GM12878 (cell line): ENCODE data around the gene CCDC88C. TPM values are rescaled to one million over a fixed set of nuclear protein-coding genes. Genes with fewer than 3 reads are reported as not detected.

Experiments
- ATAC-seq: fragments of 200-7000 bp; cut with Tn5 transposase; 3 replicates; pipeline ENCODE4 v1.9.1; 2020; ENCODE audit warnings: mild to moderate bottlenecking, moderate library complexity
- BruUV-seq: library from RNA; stranded (reverse); fragments of 400-500 nt; replicated peaks from 2 replicates; lab custom pipeline; 2021; lab: Mats Ljungman, UMichigan
- CTCF ChIA-PET: fragments of 300-600 bp; sonication (Branson Sonifier 250); formaldehyde crosslinking; extraction: SDS; loops from one replicate; lab custom pipeline; 2021; ENCODE audit warnings: inconsistent platforms; lab: Yijun Ruan, JAX
- POLR2A ChIA-PET: fragments of 350-600 bp; formaldehyde crosslinking; extraction: SDS; loops from one replicate; lab custom pipeline; 2021; ENCODE audit warnings: inconsistent platforms; lab: Charles Lee
- RAD21 ChIA-PET: fragments of 300-600 bp; sonication (Branson Sonifier 250); formaldehyde crosslinking; loops from one replicate; lab custom pipeline; 2023; ENCODE audit warnings: antibody characterized with exemption; ENCODE audit not compliant: unreplicated experiment; lab: Charles Lee
- SMC1A ChIA-PET: fragments of 300-600 bp; sonication (Branson Sonifier 250); formaldehyde crosslinking; loops from one replicate; lab custom pipeline; 2023; ENCODE audit not compliant: unreplicated experiment, uncharacterized antibody; lab: Charles Lee
- DNase-seq: peaks from one replicate; pipeline ENCODE4 v3.0.0-alpha.2; 2011; ENCODE audit warnings: low read depth, low spot score
- FAIRE-seq: peaks from 3 replicates; lab custom pipeline; 2011; peaks lifted over from hg19 to GRCh38; lab: Jason Lieb, UNC
- H2AFZ ChIP-seq: 2 replicates; pipeline ENCODE4 v1.6.0; 2011; ENCODE audit warnings: low read depth, low read length, control low read depth; ENCODE audit not compliant: control insufficient read depth
- H3K27ac ChIP-seq: 2 replicates; pipeline ENCODE4 v1.5.1; 2011; ENCODE audit warnings: control low read depth; ENCODE audit not compliant: control insufficient read depth, insufficient read depth
- H3K27me3 ChIP-seq, 2 experiments: replicated peaks in 1 of 2; 2 replicates each; pipeline versions ENCODE4 v1.6.0 to v1.6.1; 2011; ENCODE audit warnings: low read length in 1 of 2; ENCODE audit not compliant: control insufficient read depth in 2 of 2, insufficient read depth in 2 of 2
- H3K36me3 ChIP-seq, 2 experiments: 2 replicates each; pipeline ENCODE4 v1.5.1; 2011; ENCODE audit warnings: low read length in 1 of 2; ENCODE audit not compliant: control insufficient read depth in 2 of 2, insufficient read depth in 2 of 2
- H3K4me1 ChIP-seq: 2 replicates; pipeline ENCODE4 v1.6.1; 2011; ENCODE audit warnings: mild to moderate bottlenecking, low read length, moderate library complexity, mixed read lengths; ENCODE audit not compliant: control insufficient read depth, insufficient read depth
- H3K4me2 ChIP-seq: 2 replicates; pipeline ENCODE4 v1.6.0; 2011; ENCODE audit warnings: control low read depth; ENCODE audit not compliant: control insufficient read depth, insufficient read depth
- H3K4me3 ChIP-seq: fragments of 200-600 bp; sonication (generic); 2 replicates; pipeline ENCODE4 v1.5.1; 2016
- H3K79me2 ChIP-seq: 2 replicates; pipeline ENCODE4 v1.6.0; 2011; ENCODE audit warnings: low read length; ENCODE audit not compliant: control insufficient read depth, insufficient read depth
- H3K9ac ChIP-seq: 2 replicates; pipeline ENCODE4 v1.8.0; 2011; ENCODE audit warnings: low read length, control low read depth, mixed read lengths; ENCODE audit not compliant: control insufficient read depth, insufficient read depth
- H3K9me3 ChIP-seq: replicated peaks from 3 replicates; pipeline ENCODE4 v1.5.1; 2011; ENCODE audit warnings: mild to moderate bottlenecking, low read length; ENCODE audit not compliant: control insufficient read depth, insufficient read depth
- H4K20me1 ChIP-seq: 2 replicates; pipeline ENCODE4 v1.6.0; 2011; ENCODE audit not compliant: control insufficient read depth, insufficient read depth
- CHD4 ChIP-seq: fragments of 200-600 bp; sonication (generic); IDR thresholded peaks from 2 replicates; pipeline ENCODE4 v1.6.1; 2016; ENCODE audit warnings: mild to moderate bottlenecking
- KDM1A ChIP-seq: fragments of 200-600 bp; sonication (generic); IDR thresholded peaks from 2 replicates; pipeline ENCODE4 v1.6.1; 2016; ENCODE audit warnings: borderline replicate concordance
- TCF3 ChIP-seq: IDR thresholded peaks from 2 replicates; pipeline ENCODE4 v1.6.1; 2012; ENCODE audit warnings: low read depth, mild to moderate bottlenecking, low read length, borderline replicate concordance; ENCODE audit not compliant: insufficient read depth
- WGBS: methylation state at CpG from one replicate; pipeline ENCODE4 v1.1.6; 2016; ENCODE audit warnings: low lambda C conversion rate; ENCODE audit not compliant: insufficient replicate concordance, insufficient coverage; ENCODE audit errors: missing lambda C conversion rate; 5-methylcytosine and 5-hydroxymethylcytosine counted together
- in situ Hi-C: fragments of 300-500 bp; cut with MboI; formaldehyde crosslinking; loops from 9 replicates; pipeline ENCODE4 v1.14.3; 2018; ENCODE audit warnings: mixed read lengths
- intact Hi-C: fragments of 100-400 bp; cut with micrococcal nuclease; formaldehyde crosslinking; loops from one replicate; pipeline ENCODE4 v1.14.2; 2022; ENCODE audit not compliant: unreplicated experiment
- polyA plus RNA-seq, 11 experiments: library from polyadenylated mRNA; depleted of rRNA in 4 of 11; unstranded in 6 of 11; stranded (reverse) in 5 of 11; fragments of >200 nt; fragmentation: Nextera tagmentation in 4 of 11; fragmentation: Illumina TruSeq in 1 of 11; extraction: Ambion mirVana in 4 of 11; extraction: Trizol in 1 of 11; gene quantifications; 1 replicate in 1 of 11; 2 replicates in 10 of 11; pipeline versions ENCODE4 v1.2.1 to v1.2.3, GENCODE V29; 2011 to 2016; ENCODE audit warnings: inconsistent platforms in 2 of 11, missing spikeins in 2 of 11, low read depth in 1 of 11
- total RNA-seq, 4 experiments: library from RNA; depleted of rRNA in 3 of 4; stranded (reverse); fragments of >200 nt in 3 of 4; fragmentation: Illumina TruSeq in 1 of 4; extraction: Trizol in 1 of 4; gene quantifications; 2 replicates each; pipeline versions ENCODE4 v1.2.1 to v1.2.3, GENCODE V29; 2013 to 2021
- TF ChIP-seq, protein P1 (sequence below): fragments of 450-650 bp; IDR thresholded peaks from 2 replicates; pipeline ENCODE4 v1.6.1; 2017; ENCODE audit warnings: mild to moderate bottlenecking, moderate library complexity

CCDC88C gene
- total and polyA plus RNA-seq, 10 of the 15 experiments (the other 5 are each of a cell fraction or from before 2014, with no cell fraction given), result 4.0 to 79.6 (median 36.6) TPM

GRCh38 chr14:91350813-91351511 is 66.7 kb downstream of the CCDC88C start (continued):
- no peak for TF ChIP-seq CHD4
- no peak for TF ChIP-seq KDM1A

DNA sequence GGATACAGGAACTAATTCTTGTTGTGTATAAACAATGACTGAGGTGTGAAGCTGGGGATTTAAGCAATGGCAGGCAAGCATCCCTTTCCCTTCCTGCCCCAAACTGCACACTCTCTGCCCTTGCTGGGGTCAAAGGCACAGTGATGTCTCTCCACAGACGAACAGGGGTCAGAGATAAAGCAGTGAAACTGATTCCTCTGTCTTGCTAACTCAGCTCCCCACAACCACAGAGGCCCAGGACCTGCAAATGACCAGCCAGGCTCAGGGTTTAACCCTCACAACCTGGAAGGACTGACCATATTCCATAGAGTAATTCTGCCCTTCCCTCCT is 67.2 kb downstream of the CCDC88C start:
- Histone ChIP-seq H2AFZ (no peak overlapping the region), H3K4me3 (peak overlapping the region; percentile 38), H3K9me3 (no peaks in the 10 kb centered on the region; the same call in 2 of the 3 replicates), H3K9ac (peak overlapping the region; percentile 81), H3K27ac (peak overlapping the region; percentile 98), H4K20me1 (no peaks in the 10 kb centered on the region; the same call in 1 of the 2 replicates), H3K4me1 (peaks cover 78% of the 10 kb centered on the region), H3K36me3 (peaks cover 19 to 22% of the 10 kb centered on the region in 2 experiments)
- ChIA-PET RAD21 (interaction anchor here (0.9 to 9.6 kb wide), 11 partner anchors 12 to 107 kb away, joined by 3 to 236 read pairs (median 22); partner anchors contain the start of gene CCDC88C), SMC1A (interaction anchor here (0.6 to 13.7 kb wide), 16 partner anchors 13 to 112 kb away, joined by 3 to 349 read pairs (median 7); partner anchors contain the start of gene CCDC88C), POLR2A (interaction anchor here (0.9 to 9.6 kb wide), 13 partner anchors 10 to 64 kb away, joined by 3 to 140 read pairs (median 5); partner anchors contain the start of gene CCDC88C), CTCF (interaction anchor here (1.1 to 6.1 kb wide), 8 partner anchors 13 to 65 kb away, joined by 3 to 69 read pairs (median 8); partner anchors contain the start of gene CCDC88C)
- peak; percentile 22 for ATAC-seq
- intact Hi-C loops, result no loop called here
- TSS peak; percentile 35 for BruUV-seq
- no peak for FAIRE-seq
- no peak for DNase-seq
- TF ChIP-seq, protein P1, sequence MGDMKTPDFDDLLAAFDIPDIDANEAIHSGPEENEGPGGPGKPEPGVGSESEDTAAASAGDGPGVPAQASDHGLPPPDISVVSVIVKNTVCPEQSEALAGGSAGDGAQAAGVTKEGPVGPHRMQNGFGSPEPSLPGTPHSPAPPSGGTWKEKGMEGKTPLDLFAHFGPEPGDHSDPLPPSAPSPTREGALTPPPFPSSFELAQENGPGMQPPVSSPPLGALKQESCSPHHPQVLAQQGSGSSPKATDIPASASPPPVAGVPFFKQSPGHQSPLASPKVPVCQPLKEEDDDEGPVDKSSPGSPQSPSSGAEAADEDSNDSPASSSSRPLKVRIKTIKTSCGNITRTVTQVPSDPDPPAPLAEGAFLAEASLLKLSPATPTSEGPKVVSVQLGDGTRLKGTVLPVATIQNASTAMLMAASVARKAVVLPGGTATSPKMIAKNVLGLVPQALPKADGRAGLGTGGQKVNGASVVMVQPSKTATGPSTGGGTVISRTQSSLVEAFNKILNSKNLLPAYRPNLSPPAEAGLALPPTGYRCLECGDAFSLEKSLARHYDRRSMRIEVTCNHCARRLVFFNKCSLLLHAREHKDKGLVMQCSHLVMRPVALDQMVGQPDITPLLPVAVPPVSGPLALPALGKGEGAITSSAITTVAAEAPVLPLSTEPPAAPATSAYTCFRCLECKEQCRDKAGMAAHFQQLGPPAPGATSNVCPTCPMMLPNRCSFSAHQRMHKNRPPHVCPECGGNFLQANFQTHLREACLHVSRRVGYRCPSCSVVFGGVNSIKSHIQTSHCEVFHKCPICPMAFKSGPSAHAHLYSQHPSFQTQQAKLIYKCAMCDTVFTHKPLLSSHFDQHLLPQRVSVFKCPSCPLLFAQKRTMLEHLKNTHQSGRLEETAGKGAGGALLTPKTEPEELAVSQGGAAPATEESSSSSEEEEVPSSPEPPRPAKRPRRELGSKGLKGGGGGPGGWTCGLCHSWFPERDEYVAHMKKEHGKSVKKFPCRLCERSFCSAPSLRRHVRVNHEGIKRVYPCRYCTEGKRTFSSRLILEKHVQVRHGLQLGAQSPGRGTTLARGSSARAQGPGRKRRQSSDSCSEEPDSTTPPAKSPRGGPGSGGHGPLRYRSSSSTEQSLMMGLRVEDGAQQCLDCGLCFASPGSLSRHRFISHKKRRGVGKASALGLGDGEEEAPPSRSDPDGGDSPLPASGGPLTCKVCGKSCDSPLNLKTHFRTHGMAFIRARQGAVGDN, result peak; percentile 18; the same call in 1 of the 2 replicates
- TF ChIP-seq TCF3, result no peak
- TF ChIP-seq, all 136 proteins: peak for 1
- Histone ChIP-seq H3K79me2 (peaks cover 87% of the 10 kb centered on the region), H3K4me2 (peak overlapping the region; percentile 100), H3K27me3 (no peaks in the 10 kb centered on the region)
- in situ Hi-C loops, result loop anchor here (25.0 kb wide), 1 partner anchor 1412 kb away; no protein-coding TSS in a partner anchor
- 0% methylated on average over 1 of the region's 1 CpG for WGBS
